Effector CD4-positive, alpha-beta T cell (primary cell): ENCODE measurements around the gene PHLPP2.

Experiments
- DNase-seq: peaks from one replicate; pipeline ENCODE4 v3.0.0-alpha.2; 2020

The PHLPP2 gene

DNA sequence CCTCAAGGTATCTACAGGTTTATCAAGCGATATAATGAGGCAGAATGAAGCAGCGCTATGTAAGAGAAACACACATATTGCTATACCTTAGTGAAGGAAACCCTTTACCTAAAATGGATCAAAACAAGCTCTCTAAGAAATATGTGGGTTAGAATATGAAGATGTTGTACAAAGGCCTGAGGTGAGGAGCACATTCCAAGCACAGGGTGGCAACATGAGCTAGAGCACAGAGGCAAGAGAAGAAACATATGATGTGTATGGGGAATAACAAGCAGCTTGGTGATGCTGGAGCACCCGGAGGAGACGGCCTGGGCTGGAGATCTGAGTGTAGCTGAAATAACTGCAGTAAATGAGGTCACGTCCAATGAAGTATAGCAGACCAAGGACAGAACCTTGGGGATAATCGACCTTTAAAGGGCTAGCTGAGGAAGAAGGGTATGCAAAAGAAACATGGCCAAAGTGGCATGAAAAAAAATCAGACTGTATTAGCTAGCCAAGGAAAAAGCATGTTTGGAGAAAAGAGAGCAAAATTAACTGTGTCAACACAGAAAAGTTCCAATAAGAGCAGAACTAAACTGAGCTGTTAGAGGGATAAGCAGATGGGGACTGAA lies 54.5 kb downstream of the PHLPP2 start:
- DNase-seq, result no peak

- DNase-seq, result no peak
These were observed 57.4 kb downstream of the PHLPP2 start for GRCh38 chr16:71666928-71667707.

DNA sequence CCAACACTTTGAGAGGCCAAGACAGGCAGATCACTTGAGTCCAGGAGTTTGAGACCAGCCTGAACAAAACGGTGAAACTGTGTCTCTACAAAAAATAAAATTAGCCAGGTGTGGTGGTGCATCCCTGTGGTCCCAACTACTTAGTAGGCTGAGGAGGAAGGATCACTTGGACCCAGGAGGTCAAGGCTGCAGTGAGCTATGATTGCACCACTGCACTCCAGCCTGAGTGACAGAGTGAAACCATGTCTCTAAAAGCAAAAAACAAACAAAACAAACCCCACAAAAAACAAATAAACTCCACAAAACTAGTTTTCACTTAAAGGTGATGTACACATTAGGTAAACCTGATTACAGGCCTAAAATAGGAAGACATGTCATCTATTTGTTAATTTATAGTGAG lies 58.2 kb downstream of the PHLPP2 start:
- DNase-seq, result no peak

DNA sequence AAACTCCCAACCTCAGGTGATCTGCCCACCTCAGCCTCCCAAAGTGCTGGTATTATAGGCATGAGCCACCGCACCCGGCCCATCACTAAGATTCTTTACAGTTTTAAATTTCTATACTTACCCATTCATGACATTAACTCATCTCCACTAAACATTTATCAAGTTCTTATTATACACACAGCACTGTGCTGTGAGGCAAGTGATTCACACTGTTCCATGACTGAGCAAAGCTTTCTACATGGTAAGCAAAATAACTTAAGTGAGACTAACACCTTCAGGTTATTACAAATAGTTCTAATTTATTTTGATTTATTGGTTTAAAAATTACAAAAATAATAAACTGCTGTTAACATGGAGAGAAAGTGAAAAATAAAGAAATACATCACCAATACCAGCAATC lies 65.0 kb downstream of the PHLPP2 start:
- DNase-seq, result no peak

DNA sequence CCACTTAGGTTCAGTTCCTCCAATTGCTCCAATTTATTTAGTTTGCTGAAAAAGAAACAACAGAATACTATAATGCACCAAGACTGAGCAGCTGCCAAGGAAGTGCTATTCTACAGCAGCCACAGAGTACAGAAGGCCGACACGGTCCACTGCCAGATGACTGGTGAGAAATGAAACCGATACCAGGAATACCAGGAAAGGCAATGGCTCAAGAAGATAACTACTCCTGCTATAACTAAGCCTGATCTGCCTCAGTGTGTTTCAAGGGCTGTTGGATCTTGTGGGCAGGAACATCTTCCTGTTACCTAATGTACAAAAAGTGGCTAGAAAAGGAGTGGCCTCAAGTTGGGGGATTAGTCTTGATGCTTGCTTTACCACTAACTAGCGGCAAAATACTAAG lies 65.7 kb downstream of the PHLPP2 start:
- DNase-seq, result no peak

GRCh38 chr16:71649704-71650103 lies 74.8 kb downstream of the PHLPP2 start:
- DNase-seq, result no peak

DNA sequence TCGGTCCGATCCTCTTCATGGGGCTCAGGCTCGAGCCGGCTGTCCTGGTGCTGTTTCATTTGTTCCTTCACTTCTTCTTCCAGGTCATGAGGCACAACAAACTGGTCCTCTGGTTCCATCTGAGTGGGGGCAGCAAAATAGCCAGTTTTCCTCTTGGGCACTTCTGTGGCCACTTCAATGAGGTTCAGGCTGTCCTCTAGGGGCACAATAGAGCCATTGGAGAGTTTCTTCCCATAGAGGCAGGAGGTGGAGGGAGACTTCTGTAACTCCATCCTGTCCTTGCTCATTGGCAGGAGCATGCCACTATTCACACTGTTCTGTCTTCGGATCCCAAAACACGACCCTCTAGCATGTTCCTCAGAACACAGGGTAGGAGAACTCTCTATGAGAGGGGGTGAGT lies 75.6 kb downstream of the PHLPP2 start:
- no peak for DNase-seq

- no peak for DNase-seq
These were observed 76.3 kb downstream of the PHLPP2 start for GRCh38 chr16:71648162-71648561.

- no peak for DNase-seq
These were observed 77.1 kb downstream of the PHLPP2 start for GRCh38 chr16:71647391-71647790.

- no peak for DNase-seq
These were observed 79.1 kb downstream of the PHLPP2 start for GRCh38 chr16:71645450-71645849.

DNA sequence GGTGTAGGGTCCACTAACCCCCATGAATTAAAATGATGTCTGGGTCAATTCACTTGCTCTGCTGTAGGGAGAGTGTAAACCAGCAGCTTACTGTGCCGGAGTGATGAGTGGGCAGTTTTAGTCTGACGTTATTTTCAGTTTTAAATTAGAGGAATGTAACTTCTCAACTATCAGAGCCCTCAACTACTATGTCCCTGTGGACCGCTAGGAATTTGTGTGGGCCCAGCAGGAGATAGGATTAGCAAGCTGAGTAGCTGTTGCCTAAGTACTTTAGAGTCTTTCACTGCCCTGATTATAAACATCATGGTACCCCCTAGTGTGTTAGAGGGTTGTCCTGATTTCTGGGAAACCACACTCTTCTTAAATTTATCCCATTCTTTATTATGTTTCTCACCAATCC lies 87.1 kb downstream of the PHLPP2 start:
- DNase-seq, result no peak

DNA sequence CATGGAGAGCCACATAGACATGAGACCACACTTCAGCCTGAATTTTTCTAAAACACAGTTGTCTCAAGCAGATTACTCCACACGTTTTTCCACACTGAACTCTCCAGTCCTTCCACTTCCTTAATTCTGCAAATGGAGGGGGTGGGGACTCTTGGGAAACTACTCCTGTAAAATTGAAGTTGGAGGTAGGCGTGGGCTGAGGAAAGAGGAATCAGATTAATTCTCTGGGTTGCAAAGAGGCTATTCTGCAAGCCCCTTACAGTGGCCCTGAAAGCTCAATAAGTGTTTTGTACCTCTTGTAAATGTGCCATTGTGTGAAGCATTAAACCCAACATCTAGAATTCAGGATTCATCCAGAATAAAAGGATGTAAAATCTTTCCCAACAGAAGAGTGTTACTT lies 88.9 kb downstream of the PHLPP2 start:
- DNase-seq, result no peak

GRCh38 chr16:71631776-71632175 lies 92.7 kb downstream of the PHLPP2 start:
- no peak for DNase-seq

- DNase-seq, result no peak
These were observed 93.7 kb downstream of the PHLPP2 start for GRCh38 chr16:71630808-71631207.

GRCh38 chr16:71629278-71630016 lies 95.1 kb downstream of the PHLPP2 start:
- no peak for DNase-seq

- DNase-seq, result no peak
These were observed 95.7 kb downstream of the PHLPP2 start for GRCh38 chr16:71628810-71629209.

DNA sequence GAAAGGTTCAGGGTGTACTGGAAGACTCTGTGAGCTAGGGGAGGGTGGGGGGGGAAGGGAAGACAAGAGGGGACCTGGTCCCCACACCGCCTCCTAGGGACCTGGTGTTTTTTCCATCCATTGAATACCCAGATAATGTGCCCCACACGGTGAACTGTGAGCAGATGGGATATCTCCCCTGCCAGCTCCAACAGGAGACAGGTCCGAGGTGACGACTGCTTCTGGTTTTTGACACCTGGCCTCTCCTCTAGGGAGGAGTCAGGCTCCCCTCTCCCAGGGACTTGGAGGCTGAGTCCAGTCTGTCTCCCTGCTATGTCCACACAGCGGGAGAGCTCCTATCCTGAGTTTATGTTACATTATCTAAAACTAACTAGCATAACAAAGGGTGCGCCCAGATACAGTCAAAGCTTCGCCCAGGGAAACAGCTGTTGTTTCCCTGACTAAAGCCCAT lies 96.7 kb downstream of the PHLPP2 start:
- no peak for DNase-seq

DNA sequence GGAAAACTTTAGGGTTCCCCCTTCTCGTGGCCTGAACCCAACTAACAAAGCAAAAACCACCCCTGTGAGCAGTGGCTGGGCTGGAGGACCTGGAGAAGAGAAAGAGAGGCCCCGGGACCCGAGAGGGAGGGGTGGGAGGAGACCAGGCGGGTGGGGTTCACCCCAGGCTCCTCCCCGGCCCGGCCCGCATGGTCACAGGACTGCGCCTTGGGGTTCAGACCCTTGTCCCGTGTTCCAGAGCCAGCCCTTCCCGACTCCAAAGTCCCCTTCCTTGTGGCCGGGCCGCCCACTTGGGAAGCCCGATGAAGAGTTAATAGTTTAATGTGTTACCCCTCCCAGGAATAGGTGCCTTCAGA lies 97.7 kb downstream of the PHLPP2 start:
- no peak for DNase-seq

- no peak for DNase-seq
These were observed 98.3 kb downstream of the PHLPP2 start, which contains the start of gene MARVELD3 for GRCh38 chr16:71626018-71626857. MARVELD3 (plus strand) TSS chr16:71626184; CDS start chr16:71626230, 46 bp downstream.

- no peak for DNase-seq
These were observed 99.2 kb downstream of the PHLPP2 start for GRCh38 chr16:71625113-71625850.

DNA sequence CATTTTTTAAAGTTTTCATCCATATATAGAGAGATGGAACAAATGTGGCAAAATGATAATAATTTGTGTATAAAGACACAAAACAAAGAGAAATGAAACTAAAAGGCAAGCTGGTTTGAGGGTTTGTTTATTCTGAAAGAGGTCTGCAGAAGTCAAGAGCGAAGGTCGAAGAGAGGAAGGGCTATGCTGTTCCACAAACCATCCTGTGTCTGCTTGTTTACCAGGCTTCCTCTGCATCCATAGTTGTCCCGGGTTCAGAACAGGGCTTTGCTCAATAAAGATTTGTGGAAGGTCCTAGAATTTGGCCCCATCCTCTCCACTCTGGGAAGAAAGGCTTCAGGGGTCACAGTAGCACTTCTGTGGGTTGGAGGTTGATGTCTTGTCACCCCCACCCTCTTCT lies 100.9 kb downstream of the PHLPP2 start:
- no peak for DNase-seq

DNA sequence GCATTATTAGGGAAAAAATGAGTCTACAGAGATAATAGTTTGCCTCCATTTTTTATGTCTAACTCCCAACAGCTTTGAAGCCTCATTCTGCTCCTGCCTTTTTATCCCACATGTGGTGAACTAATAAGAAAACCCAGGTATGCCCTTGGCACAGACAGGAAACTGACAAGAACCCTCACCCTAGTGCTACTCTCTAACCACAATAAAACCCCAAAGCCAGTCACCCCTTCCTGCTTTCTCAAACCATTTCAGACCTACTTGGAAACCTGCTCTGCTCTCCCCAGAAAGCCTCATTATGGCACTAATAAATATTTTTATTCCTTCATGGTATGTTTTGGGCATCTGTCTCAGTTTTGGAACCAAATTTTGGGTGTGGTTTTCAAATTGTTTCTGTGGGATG lies 102.4 kb downstream of the PHLPP2 start:
- DNase-seq, result no peak
